LNCAP (cell line): ENCODE measurements around the gene TTPAL.

Experiments
- TF ChIP-seq, protein P1 (sequence below): fragments of 450-650 bp; IDR thresholded peaks from 2 replicates; pipeline ENCODE4 v1.5.1; 2017; ENCODE audit warnings: mild to moderate bottlenecking

TTPAL gene

DNA sequence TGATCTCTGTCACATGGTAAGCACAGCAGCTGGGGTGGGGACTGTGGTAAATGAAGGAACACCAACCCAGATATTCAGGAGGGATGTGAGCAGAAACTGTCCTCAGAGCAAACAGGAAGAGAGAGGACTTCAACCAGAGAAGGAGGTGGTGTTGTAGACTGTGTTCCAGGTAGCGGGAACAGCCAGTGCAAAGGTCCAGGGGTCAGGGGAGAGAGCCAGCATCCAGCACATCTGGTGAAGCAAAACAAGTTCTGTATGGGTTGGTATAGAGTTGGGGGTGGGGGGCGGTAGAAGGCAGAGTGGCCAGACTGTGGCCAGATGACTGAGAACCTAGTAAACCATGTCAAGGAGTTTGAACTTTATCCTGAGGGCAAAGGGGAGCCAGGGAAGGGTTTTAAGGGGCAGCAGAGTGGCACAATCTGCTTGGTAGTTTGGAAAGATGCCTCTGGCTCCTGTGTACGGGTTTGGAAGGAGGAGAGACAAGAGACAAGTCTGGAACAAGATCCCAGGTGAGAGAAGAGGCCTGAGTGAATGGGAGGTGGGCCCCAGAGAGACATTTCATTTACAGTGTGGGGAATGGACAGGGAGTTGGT is 27.8 kb upstream of the TTPAL start:
- TF ChIP-seq, protein P1, sequence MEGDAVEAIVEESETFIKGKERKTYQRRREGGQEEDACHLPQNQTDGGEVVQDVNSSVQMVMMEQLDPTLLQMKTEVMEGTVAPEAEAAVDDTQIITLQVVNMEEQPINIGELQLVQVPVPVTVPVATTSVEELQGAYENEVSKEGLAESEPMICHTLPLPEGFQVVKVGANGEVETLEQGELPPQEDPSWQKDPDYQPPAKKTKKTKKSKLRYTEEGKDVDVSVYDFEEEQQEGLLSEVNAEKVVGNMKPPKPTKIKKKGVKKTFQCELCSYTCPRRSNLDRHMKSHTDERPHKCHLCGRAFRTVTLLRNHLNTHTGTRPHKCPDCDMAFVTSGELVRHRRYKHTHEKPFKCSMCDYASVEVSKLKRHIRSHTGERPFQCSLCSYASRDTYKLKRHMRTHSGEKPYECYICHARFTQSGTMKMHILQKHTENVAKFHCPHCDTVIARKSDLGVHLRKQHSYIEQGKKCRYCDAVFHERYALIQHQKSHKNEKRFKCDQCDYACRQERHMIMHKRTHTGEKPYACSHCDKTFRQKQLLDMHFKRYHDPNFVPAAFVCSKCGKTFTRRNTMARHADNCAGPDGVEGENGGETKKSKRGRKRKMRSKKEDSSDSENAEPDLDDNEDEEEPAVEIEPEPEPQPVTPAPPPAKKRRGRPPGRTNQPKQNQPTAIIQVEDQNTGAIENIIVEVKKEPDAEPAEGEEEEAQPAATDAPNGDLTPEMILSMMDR = no peak

DNA sequence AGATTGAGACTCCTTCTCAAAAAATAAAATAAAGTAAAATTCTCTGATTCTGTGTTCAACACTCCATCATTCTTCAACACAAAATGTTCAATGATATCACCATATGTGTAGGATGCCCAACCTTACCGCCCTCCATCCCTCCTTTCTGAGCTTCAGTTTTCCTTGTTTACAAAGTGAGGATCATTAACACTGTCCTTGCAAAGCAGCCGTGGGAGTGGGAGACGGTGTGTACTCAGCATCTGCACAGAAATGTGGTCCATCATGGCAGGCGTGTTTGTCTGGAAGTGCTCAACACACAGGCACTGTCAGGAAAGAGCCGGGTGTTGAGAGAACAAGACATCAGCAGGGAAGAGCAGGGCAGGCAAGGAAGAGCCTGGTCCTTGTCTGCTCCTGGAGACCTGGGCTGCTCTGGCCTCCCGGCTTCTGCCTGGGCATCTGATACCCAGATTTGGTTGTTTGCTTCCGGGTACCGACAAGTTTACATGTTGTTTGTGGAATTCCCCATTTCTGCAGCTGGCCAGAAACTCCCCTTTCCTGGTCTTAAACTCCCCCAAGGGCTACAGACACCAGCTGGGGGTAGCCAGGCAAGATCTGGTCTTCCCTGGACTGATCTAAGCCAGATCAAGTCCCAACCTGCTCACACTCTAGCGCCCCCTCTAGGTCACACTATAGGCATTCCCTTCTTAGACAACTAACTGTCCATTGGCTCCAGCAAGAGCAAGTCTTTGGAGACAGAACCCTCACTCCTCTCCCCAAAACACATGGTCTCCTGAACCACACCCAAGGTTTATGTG is 26.7 kb upstream of the TTPAL start:
- TF ChIP-seq, protein P1 = no peak; the same call in 1 of the 2 replicates

DNA sequence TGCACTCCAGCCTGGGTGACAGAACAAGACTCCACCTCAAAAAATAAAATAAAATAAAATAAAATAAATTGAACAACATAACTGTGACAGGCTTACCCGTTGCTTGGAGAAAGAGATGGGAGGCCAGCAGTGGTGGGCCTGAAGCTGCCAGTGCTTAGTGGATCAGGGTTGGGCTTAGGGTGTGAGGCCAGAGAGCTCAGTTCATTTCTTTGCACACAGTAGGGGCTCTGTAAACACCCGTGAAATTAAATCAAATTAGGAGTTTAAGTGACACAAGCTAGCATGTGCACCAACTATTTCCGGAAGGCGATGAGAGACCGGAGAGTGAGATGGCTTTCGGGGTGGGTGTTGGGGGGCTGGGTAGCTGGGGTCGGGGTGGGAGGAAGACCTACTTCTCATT is 25.8 kb upstream of the TTPAL start:
- TF ChIP-seq, protein P1 = no peak

DNA sequence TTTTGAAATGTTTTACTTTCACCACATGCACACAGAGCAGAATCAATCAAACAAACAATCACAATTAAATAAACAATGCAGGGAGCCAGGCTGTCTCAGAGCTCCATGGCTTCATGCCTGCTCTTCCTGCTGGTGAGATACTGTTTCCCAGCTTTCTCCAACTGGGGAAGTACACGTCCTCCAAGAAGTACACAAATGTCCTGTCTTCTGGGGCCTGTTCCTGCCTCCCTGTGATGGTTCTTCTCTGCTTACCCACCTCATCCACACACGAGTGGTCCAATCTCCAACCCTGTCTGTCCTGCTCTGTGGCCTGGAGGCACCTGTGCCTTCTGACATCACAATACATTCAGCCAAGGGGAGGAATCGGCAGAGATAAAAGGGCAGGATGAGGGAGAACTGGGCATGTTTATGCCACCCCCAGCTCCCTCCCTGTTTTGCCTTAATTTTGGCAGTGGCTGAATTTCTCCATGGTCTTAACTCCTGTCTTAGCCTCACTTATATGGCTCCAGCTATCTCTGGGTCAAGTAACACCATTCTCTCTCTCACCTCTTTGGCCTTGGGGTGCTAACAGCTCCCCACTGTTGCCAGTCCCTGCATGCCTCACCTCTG is 25.3 kb upstream of the TTPAL start:
- TF ChIP-seq, protein P1 = no peak

DNA sequence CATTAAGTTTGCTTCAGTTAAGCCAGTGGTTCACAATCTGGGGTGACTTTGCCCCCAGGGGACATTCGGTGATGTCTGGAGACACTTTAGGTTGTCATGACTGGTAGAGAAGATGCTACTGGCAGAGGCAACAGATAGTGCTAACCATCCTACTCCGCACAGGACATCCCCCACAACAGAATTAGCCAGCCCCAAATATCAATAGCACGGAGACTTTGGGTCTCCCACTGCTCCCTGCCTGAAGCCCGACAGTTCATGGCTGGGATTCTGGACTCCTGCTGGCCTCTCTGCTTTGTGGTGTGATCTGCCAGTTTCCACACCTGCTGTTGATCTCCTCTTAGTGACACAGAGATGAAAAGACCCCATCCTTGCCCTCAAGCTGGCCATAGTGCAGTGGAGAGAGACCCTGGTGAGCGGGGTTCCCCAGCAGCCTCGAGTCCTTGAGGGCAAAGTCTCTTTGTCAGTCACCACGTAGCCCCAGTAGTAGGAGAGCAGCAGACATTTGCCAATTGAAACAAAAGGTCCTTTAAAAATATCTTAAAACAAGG is 24.7 kb upstream of the TTPAL start:
- TF ChIP-seq, protein P1 = no peak

DNA sequence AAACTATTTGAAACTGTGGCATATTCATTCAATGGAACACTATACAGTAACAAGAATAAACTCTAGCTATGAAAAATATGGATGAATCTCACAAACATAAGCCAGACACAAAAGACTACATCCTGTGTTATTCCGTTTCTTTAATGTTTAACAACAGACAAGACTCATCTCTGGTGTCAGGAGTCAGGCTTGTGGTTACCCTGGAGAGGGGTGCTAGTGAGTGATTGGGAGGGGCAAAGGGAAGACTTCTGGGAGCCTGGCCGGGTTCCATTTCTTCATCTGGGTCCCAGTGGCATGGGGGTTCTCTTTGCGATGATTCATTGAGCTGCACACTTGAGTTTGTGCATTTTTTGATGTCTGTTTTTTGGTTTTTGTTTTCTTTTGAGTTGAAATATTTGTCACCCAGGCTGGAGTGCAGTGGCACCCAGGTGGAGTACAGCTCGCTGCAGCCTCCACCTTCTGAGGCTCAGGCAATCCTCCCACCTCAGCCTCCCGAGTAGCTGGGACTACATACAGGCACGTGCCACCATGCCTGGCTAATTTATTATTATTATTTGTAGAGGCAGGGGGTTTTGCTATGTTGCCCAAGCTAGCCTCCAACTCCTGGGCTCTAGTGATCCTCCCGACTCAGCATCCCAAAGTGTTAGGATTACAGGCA is 21.2 kb upstream of the TTPAL start:
- TF ChIP-seq, protein P1 = no peak

DNA sequence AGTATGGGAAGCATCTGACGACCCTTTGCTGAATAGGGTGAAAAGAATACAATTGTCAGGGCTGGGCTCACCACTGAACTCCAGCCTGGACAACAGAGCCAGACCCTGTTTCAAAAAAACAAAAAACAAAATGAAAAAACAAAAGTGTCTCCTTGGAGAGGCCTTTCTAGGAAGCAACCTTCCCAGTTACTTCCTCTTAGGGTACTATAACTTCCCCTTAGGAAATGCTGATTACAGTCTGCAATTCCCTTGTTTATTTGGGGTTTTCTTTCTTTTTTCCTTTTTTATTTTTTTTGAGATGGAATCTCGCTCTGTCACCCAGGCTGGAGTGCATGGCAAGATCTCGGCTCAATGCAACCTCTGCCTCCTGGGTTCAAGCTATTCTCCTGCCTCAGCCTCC is 20.5 kb upstream of the TTPAL start:
- TF ChIP-seq, protein P1 = no peak
